Common myeloid progenitor, CD34-positive (primary cell): ENCODE measurements around the gene POLR2J2.
"Not testable (repeated sequence)": the region's sequence is repeated elsewhere in the genome, so short reads cannot be mapped to it uniquely, and the experiment has no call there.

ENCODE experiments used
- CTCF ChIA-PET: fragments of 350-600 bp; sonication (Branson Sonifier 250); formaldehyde crosslinking; loops from one replicate; lab custom pipeline; 2021; ENCODE audit warnings: antibody characterized with exemption; lab: Charles Lee
- POLR2A ChIA-PET: fragments of 350-600 bp; sonication (Branson Sonifier 250); formaldehyde crosslinking; loops from one replicate; lab custom pipeline; 2021; ENCODE audit warnings: antibody characterized with exemption; lab: Charles Lee
- DNase-seq, 3 donors: peaks; one replicate each; pipeline versions ENCODE4 v3.0.0 to v3.0.0-alpha.2; 2013
- H3K27ac ChIP-seq, 2 experiments: 1 replicate in 1 of 2; 2 replicates in 1 of 2; pipeline ENCODE4 v1.7.0; 2013; ENCODE audit warnings: inconsistent platforms in 2 of 2, low read length in 2 of 2, mild to moderate bottlenecking in 2 of 2, low read depth in 1 of 2, moderate library complexity in 1 of 2; ENCODE audit not compliant: severe bottlenecking in 2 of 2, insufficient read depth in 1 of 2, poor library complexity in 1 of 2
- H3K27me3 ChIP-seq, 5 experiments: replicated peaks in 2 of 5; 1 replicate in 3 of 5; 2 replicates in 2 of 5; pipeline versions ENCODE4 v1.6.1 to v1.7.0; 2013; ENCODE audit warnings: low read length in 4 of 5, mild to moderate bottlenecking in 2 of 5, moderate library complexity in 2 of 5, inconsistent platforms in 1 of 5; ENCODE audit not compliant: insufficient read depth in 5 of 5, control insufficient read depth in 4 of 5
- H3K36me3 ChIP-seq, 4 experiments: 1 replicate in 2 of 4; 2 replicates in 2 of 4; pipeline versions ENCODE4 v1.6.1 to v1.7.0; 2013; ENCODE audit warnings: low read length in 3 of 4, control low read depth in 1 of 4, mild to moderate bottlenecking in 1 of 4; ENCODE audit not compliant: control insufficient read depth in 4 of 4, insufficient read depth in 4 of 4
- H3K4me1 ChIP-seq, 4 experiments: 1 replicate in 3 of 4; 2 replicates in 1 of 4; pipeline versions ENCODE4 v1.6.1 to v1.7.1; 2013; ENCODE audit warnings: low read length in 3 of 4, mild to moderate bottlenecking in 3 of 4, control low read depth in 1 of 4, inconsistent platforms in 1 of 4, moderate library complexity in 1 of 4; ENCODE audit not compliant: control insufficient read depth in 4 of 4, insufficient read depth in 4 of 4; ENCODE audit errors: control extremely low read depth in 1 of 4
- H3K4me3 ChIP-seq, 7 experiments: 1 replicate in 4 of 7; 2 replicates in 3 of 7; pipeline versions ENCODE4 v1.5.1 to v1.7.0; 2013; ENCODE audit warnings: mild to moderate bottlenecking in 7 of 7, low read length in 6 of 7, moderate library complexity in 6 of 7, inconsistent platforms in 2 of 7, low read depth in 2 of 7, control low read depth in 1 of 7; ENCODE audit not compliant: insufficient read depth in 4 of 7, control insufficient read depth in 1 of 7; ENCODE audit errors: extremely low read depth in 1 of 7
- H3K9me3 ChIP-seq, 5 experiments: 1 replicate in 4 of 5; 2 replicates in 1 of 5; pipeline versions ENCODE4 v1.6.1 to v1.7.1; 2013; ENCODE audit warnings: low read length in 4 of 5, mild to moderate bottlenecking in 2 of 5, inconsistent platforms in 1 of 5, low read depth in 1 of 5, moderate library complexity in 1 of 5; ENCODE audit not compliant: control insufficient read depth in 4 of 5, insufficient read depth in 2 of 5; ENCODE audit errors: control extremely low read depth in 1 of 5
- WGBS: methylation state at CpG from one replicate; pipeline ENCODE4 v1.1.5; 2013; ENCODE audit not compliant: insufficient coverage; 5-methylcytosine and 5-hydroxymethylcytosine counted together

POLR2J2 gene

DNA sequence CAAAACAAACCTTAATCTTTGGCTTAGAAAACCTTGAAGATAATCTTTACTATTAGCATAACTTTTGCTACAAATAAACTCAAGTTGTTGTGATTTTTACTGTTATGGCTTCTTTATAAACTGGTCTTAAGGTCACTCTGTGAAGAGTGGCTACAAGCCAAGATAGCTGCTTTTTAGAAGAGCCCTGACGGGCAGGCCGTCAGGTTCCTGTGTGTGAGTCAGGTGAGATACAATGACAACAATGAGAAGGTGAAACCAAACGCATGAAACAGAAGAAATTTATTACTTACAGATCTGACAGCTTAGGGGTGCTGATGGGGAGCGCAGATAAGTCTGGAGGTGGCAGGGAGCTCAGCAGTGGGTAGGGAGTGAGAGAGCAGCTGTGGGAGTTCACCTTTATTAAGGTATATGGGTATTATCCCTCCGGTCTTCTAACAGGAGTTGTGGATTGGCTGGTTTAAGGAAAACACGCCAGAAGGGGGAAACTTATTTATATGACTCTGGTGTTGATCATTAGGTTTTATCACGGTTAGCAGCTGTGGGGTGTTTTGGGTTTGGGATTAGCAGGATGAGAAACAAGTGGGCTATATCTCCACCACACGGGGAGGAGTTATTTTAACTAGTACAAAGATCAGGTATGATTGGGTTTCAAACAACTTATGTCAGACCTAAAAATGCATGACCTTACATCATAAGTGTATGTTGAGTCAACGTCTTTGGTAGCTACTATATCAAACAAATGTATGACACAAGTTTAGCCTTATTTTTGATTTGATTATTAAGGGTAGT, 27.7 kb upstream of the POLR2J2 start:
- H3K27me3 ChIP-seq, H3K9me3 ChIP-seq, POLR2A ChIA-PET, H3K36me3 ChIP-seq, H3K27ac ChIP-seq, H3K4me1 ChIP-seq, CTCF ChIA-PET, H3K4me3 ChIP-seq: not testable (repeated sequence)
- peak in 1 of 3 donors; percentile 6 for DNase-seq
- 89% methylated on average over 5 of the region's 9 CpGs for WGBS

DNA sequence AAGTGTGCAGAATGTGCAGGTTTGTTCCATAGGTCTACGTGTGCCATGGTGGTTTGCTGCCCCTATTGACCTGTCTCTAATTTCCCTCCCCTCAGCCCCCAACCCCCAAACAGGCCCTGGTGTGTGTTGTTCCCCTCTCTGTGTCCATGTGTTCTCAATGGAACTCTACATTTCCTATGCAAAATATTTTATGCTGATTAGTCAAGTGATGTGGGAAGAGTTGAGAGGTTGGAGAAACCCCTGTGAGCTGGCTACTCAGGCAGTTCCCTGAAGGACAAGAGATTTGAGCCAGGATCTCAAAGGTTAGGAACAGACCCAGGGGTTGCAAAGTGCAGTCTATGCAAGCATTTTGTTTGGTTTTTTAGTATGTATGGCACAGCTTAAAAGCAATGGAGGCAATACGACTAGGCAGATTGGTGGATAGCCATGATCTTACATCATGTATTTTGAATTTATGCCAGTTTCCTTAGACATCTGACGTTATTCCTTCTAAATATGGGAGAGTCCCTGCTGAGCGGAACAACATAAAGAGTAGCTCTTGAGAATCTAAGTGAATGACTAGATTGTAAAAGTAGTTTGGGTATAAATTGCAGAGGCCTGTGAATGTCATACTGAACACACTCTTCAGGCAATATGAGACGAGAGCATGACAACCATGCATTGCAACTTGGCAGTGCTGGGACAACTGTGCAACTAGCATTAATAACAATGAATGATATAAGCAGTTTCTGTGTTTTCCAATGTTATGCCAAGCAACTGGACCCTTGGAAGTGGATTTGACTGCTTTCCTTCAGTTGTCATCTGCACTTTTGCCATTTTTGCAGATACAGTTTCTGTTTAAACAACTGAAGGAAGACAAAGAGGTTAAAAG, 26.4 kb upstream of the POLR2J2 start:
- H3K27me3 ChIP-seq, H3K36me3 ChIP-seq, H3K4me3 ChIP-seq, CTCF ChIA-PET, H3K27ac ChIP-seq, H3K9me3 ChIP-seq, POLR2A ChIA-PET, H3K4me1 ChIP-seq, DNase-seq: not testable (repeated sequence)
- WGBS = no CpG with 5 or more reads among the region's 5 CpGs

DNA sequence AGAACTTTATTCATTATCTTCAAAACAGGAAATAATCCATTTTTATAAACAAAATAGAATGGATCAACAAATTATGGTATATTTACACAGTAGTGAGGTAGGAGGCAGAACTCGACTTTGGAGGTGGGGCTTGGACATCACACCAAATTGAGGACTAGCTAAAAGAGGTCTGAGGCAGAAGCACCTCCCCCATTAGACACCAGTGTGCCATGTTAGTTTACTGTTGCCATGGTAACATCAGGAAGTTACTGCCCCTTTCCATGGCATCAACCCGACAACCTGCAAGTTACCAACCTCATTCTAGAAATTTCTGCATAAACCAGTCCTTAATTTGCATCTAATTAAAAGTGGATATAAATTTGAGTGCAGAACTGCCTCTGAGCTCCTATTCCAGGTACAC, 24.5 kb upstream of the POLR2J2 start:
- DNase-seq, H3K27me3 ChIP-seq, H3K27ac ChIP-seq, POLR2A ChIA-PET, H3K4me1 ChIP-seq, H3K4me3 ChIP-seq, H3K9me3 ChIP-seq, CTCF ChIA-PET, H3K36me3 ChIP-seq: not testable (repeated sequence)
- WGBS = no CpG with 5 or more reads among the region's 2 CpGs

DNA sequence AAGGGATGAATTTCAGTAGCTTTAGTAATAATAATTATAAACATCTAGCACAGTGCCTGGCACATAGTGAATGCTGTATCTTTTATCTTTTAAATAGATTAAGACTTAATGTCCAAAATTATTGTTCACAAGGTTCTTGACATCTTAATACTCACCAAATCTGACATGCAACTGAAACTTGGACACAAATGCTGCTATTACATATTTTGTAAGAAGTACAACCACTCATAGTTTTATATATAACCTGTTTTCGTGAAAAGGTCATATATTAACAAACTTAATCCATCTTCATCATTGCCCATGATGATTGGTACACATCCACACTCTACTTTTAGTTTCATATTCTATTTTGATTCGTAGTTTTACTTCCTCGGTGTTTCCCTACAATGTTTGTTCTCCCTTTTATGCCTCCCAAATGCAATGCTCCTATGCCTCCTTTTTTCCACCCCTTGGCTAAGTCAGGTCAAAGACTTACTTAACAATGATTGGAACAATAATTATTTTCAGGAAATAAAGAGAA, 23.6 kb upstream of the POLR2J2 start:
- H3K27ac ChIP-seq, POLR2A ChIA-PET, H3K36me3 ChIP-seq, CTCF ChIA-PET, DNase-seq, H3K27me3 ChIP-seq, H3K4me3 ChIP-seq, H3K9me3 ChIP-seq, H3K4me1 ChIP-seq: not testable (repeated sequence)
- WGBS = no CpG with 5 or more reads among the region's 3 CpGs

DNA sequence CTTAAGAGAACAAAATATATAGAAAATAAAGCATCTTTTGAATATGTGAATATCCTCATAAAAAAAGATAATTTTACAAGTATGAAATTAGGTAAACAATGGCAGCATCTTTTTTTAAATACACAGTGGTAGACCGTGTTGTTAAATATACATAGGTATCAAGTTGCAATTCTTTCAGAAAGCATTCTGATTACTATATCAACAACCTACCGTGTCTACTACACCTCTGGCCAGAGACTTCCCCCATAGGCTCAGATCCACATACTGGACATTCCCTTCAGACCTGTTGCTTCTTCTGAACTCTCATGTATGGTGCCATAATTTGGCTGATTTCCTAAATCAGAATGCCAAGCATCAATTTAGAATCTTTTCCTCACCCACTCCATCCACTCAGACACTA, 22.5 kb upstream of the POLR2J2 start:
- H3K4me3 ChIP-seq, CTCF ChIA-PET, H3K27ac ChIP-seq, H3K9me3 ChIP-seq, H3K36me3 ChIP-seq, H3K27me3 ChIP-seq, DNase-seq, POLR2A ChIA-PET, H3K4me1 ChIP-seq: not testable (repeated sequence)
- WGBS = no CpG with 5 or more reads among the region's 2 CpGs

DNA sequence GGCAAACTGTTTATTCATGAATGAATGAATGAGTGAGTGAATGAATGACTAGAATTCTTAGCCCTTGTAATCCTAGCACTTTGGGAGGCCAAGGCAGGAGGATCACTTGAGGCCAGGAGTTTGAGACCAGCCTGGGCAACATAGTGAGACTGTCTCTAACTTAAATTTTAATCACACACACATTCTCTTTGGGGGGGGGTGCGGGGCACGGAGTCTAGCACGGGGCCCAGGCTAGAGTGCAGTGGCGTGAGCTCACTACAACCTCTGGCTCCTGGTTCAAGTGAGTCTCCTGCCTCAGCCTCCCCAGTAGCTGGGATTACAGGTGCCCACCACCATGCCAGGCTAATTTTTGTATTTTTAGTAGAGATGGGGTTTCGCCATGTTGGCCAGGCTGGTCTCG, 19.1 kb upstream of the POLR2J2 start:
- H3K27me3 ChIP-seq, H3K4me3 ChIP-seq, H3K9me3 ChIP-seq, CTCF ChIA-PET, H3K36me3 ChIP-seq, POLR2A ChIA-PET, H3K27ac ChIP-seq, H3K4me1 ChIP-seq, DNase-seq: not testable (repeated sequence)
- no CpG with 5 or more reads among the region's 6 CpGs for WGBS
